Osteocyte (in vitro differentiated cells): ENCODE data around the gene GPX2. TPM values are rescaled to one million over a fixed set of nuclear protein-coding genes. Genes with fewer than 3 reads are reported as not detected.

ENCODE experiments used
- DNase-seq: peaks from one replicate; pipeline ENCODE4 v3.0.0; 2021; ENCODE audit warnings: mixed read lengths; ENCODE audit not compliant: unreplicated experiment; ENCODE audit errors: extremely low spot score
- H3K27ac Mint-ChIP-seq: one replicate; pipeline ENCODE4 v1.8.0; 2021; ENCODE audit warnings: mild to moderate bottlenecking, mixed read lengths; ENCODE audit not compliant: unreplicated experiment
- H3K27me3 Mint-ChIP-seq: one replicate; pipeline ENCODE4 v1.8.0; 2021; ENCODE audit warnings: mixed read lengths; ENCODE audit not compliant: unreplicated experiment
- H3K36me3 Mint-ChIP-seq: one replicate; pipeline ENCODE4 v1.8.0; 2021; ENCODE audit warnings: mixed read lengths; ENCODE audit not compliant: unreplicated experiment
- H3K4me1 Mint-ChIP-seq: one replicate; pipeline ENCODE4 v1.8.0; 2021; ENCODE audit warnings: mixed read lengths; ENCODE audit not compliant: unreplicated experiment
- H3K4me3 Mint-ChIP-seq: one replicate; pipeline ENCODE4 v1.8.0; 2021; ENCODE audit warnings: mild to moderate bottlenecking, moderate library complexity, mixed read lengths; ENCODE audit not compliant: unreplicated experiment
- H3K9me3 Mint-ChIP-seq: one replicate; pipeline ENCODE4 v1.8.0; 2021; ENCODE audit warnings: mixed read lengths; ENCODE audit not compliant: unreplicated experiment
- CTCF ChIP-seq: fragments of 200-600 bp; sonication (generic); IDR thresholded peaks from 2 replicates; pipeline ENCODE4 v1.5.0; 2021; ENCODE audit warnings: antibody characterized with exemption, mild to moderate bottlenecking, moderate library complexity
- long read RNA-seq: library from polyadenylated mRNA; unstranded; transcript quantifications from one replicate; pipeline ENCODE4 v2.0.0, GENCODE V29; 2021
- total RNA-seq: library from RNA; stranded (reverse); gene quantifications from 2 replicates; pipeline ENCODE4 v1.2.1, GENCODE V29; 2021

The GPX2 gene
- not detected in 2 replicates for total RNA-seq
- long read RNA-seq: 0 reads

GRCh38 chr14:64942531-64943111, at the start of gene GPX2:
Gene GPX2, minus strand, starts transcription at chr14:64942745. Its CDS starts 19 bp downstream, at chr14:64942726.
- no peaks in the 10 kb centered on the region for H3K27me3 Mint-ChIP-seq
- DNase-seq: no peak
- H3K4me3 Mint-ChIP-seq: no peak within 1 kb of the TSS
- no peak within 1 kb of the TSS for H3K27ac Mint-ChIP-seq
- H3K36me3 Mint-ChIP-seq: peaks cover 7% of the 10 kb centered on the region
- H3K4me1 Mint-ChIP-seq: peaks cover 5% of the 10 kb centered on the region
- no peaks in the 10 kb centered on the region for H3K9me3 Mint-ChIP-seq
- no peak for TF ChIP-seq CTCF

- Mint-ChIP-seq H3K9me3 (no peaks in the 10 kb centered on the region), H3K36me3 (no peaks in the 10 kb centered on the region), H3K4me3 (no peak overlapping the region), H3K4me1 (peaks cover 21% of the 10 kb centered on the region), H3K27me3 (peaks cover 3% of the 10 kb centered on the region), H3K27ac (no peak overlapping the region)
- no peak for DNase-seq
- TF ChIP-seq CTCF: no peak
Measured at GRCh38 chr14:64990939-64991338, 48.4 kb upstream of the GPX2 start.

GRCh38 chr14:64990296-64990695, 47.8 kb upstream of the GPX2 start:
- Mint-ChIP-seq H3K9me3 (no peaks in the 10 kb centered on the region), H3K36me3 (no peaks in the 10 kb centered on the region), H3K4me3 (no peak overlapping the region), H3K4me1 (peaks cover 21% of the 10 kb centered on the region), H3K27ac (no peak overlapping the region), H3K27me3 (peaks cover 5% of the 10 kb centered on the region)
- no peak for TF ChIP-seq CTCF
- DNase-seq: no peak

- no peak for TF ChIP-seq CTCF
- peaks cover 15% of the 10 kb centered on the region for H3K27me3 Mint-ChIP-seq
- H3K4me1 Mint-ChIP-seq: peaks cover 29% of the 10 kb centered on the region
- peak overlapping the region; percentile 99 for H3K4me3 Mint-ChIP-seq
- H3K9me3 Mint-ChIP-seq: no peaks in the 10 kb centered on the region
- no peak for DNase-seq
- no peaks in the 10 kb centered on the region for H3K36me3 Mint-ChIP-seq
- peak overlapping the region; percentile 100 for H3K27ac Mint-ChIP-seq
Measured at GRCh38 chr14:64987438-64987767, 44.9 kb upstream of the GPX2 start.

GRCh38 chr14:64986648-64987437, 44.3 kb upstream of the GPX2 start, which contains the start of gene FNTB:
Gene FNTB, plus strand, starts transcription at chr14:64986895. Its CDS starts 59 bp downstream, at chr14:64986954.
- H3K4me1 Mint-ChIP-seq: peaks cover 29% of the 10 kb centered on the region
- H3K36me3 Mint-ChIP-seq: no peaks in the 10 kb centered on the region
- peaks cover 18% of the 10 kb centered on the region for H3K27me3 Mint-ChIP-seq
- peak; percentile 97 for DNase-seq
- no peaks in the 10 kb centered on the region for H3K9me3 Mint-ChIP-seq
- H3K4me3 Mint-ChIP-seq: peak within 1 kb of the TSS; percentile 99
- H3K27ac Mint-ChIP-seq: peak within 1 kb of the TSS; percentile 100
- peak; percentile 86 for TF ChIP-seq CTCF
